ACHN (cell line): ENCODE results near the gene PLCXD1.
"Not testable (repeated sequence)": the region's sequence is repeated elsewhere in the genome, so short reads cannot be mapped to it uniquely, and the experiment has no call there.

Source experiments
- DNase-seq: peaks from one replicate; pipeline ENCODE4 v3.0.0-alpha.2; 2015
- in situ Hi-C: cut with HindIII; loops from 2 replicates; pipeline ENCODE4 v1.10.0; 2017; ENCODE audit warnings: low sequenced_read_pairs, low pct_ligation_motif_present, low pct_unique_long_range_greater_than_20kb

PLCXD1 gene

DNA sequence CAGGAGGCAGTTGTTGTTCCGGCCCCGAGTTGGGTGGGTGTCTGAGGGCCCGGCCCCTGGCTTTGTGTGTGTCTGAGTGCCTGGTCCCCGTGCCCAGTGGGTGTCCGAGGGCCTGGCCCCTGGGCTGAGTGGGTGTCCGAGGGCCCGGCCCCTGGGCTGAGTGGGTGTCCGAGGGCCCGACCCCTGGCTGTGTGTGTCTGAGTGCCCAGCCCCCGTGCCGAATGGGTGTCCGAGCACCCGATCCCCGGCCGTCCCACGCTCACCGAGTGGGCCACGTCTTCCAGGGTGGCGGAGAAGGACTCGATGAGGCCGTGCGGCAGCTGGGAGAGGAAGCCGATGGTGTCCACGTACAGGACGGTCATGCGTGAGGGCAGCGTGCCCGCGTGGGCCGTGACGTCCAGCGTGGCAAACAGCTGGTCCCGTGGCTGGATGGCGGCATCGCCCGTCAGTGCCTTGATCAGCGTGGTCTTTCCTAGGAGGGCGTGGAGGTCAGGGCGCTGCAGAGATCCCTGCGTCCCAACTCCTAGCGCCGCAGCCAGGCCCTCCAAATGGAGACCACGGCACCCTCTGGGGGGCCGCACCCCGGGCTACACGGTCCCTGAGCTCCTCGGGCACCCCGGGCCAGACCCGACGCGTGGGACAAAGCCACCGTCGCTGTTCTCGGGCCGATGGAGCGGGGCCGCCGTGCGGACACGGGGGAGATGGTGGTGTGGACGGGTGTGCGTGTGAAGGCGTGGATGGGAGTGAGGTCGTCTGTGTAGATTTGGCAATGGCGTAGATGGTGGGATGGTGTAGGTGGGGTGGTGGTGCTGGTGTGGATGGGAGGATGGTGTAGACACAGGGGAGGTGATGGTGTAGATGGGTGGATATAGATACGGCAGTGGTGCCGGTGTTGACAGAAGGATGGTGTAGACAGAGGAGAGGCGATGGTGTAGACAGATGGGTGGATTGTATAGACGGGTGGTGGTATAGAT, 30.3 kb downstream of the PLCXD1 start:
- in situ Hi-C loops: no loop called here
- DNase-seq: no peak

DNA sequence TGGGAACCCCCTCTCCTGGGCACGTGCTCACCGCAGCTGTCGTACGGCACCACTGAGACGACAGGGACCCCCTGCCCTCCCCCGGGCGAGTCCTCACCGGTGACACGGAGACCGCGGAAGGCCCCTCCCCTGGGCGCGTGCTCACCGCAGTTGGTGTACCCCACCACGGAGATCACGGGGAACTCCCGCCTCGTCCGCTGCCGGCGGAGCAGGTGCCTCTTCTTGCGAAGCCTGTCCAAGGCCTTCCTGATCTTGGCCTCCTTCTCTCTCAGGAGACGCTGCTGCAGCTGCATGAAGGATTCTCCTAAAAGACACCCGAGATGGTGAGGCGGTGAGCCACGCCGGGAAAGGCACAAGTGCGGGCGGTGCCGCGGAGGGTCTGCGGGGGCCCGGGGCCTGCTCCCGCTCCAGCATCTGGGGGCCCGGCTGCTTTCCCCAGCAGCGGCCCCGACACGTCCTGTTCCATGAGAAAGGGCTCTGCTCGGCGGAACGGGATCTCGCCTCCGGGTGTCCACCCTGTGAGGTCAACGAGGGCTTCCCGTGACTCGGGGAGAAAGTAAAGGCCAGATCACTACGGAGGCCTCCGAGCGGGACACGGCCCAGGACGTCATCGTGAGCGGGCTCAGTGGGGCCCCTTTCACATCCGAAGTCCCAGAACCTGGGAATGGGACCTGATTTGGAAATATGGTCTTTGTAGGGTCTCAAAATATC, 31.6 kb downstream of the PLCXD1 start:
- in situ Hi-C loops: no loop called here

GRCh38 chrX:313546-313945, 32.4 kb downstream of the PLCXD1 start:
- in situ Hi-C loops: no loop called here

More for the DNA sequence above, 31.6 kb downstream of the PLCXD1 start:
- DNase-seq: no peak

GRCh38 chrX:314049-314448, 32.9 kb downstream of the PLCXD1 start:
- DNase-seq: no peak
- in situ Hi-C loops: no loop called here

More at GRCh38 chrX:313546-313945, 32.4 kb downstream of the PLCXD1 start:
- no peak for DNase-seq

GRCh38 chrX:314781-315595, 33.8 kb downstream of the PLCXD1 start:
- DNase-seq: no peak
- in situ Hi-C loops: no loop called here

DNA sequence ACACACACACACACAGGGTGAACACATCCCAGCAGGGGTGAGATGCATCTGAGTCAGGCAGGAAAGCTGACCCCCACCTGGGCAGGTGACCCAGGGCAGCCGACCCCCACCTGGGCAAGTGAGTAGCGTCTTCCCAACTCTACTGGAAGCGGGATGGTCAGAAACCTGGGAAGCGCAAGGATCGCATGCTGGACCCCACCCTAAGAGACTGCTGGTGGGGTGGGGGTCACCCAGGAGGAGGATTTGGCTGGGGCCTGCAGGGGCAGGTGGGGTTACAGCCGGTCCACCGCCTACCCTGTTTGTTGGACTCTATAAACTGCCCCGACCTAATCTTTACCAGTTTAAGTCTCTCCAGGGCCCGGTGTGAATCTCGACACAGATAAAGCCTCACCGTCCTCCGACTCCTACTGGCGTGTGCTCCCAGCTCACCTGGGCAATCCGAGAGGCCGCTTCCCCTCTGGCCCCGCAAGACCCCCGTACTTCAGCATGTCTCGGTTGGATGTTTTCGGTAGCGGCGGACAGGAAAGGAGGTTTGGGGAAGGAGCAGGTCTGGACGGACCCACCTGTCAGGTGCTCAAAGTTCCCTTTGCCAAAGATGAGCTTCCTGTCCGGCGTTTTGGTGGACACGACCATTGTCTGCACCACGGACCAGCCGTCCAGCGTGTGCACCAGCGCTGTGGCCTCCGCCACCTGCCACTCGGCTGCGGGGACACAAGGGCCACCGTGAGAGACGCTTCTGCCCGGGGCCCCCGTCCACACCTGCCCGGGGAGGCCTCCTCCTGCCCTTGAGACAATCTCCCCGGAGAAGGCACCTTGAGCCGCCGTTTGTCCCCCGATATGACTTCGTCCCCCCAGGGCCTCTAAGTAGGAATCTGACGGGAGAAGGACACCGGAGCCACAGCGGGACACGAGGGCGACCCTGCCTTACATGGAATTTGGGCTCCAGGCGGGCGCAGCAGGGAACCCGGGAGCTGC, 35.5 kb downstream of the PLCXD1 start:
- no peak for DNase-seq
- in situ Hi-C loops: no loop called here

- in situ Hi-C loops: no loop called here
- DNase-seq: no peak
Observed at GRCh38 chrX:317424-318067, 36.4 kb downstream of the PLCXD1 start.

GRCh38 chrX:318068-318738, 37.0 kb downstream of the PLCXD1 start:
- in situ Hi-C loops: no loop called here
- peak; percentile 90 for DNase-seq

GRCh38 chrX:318739-319578, 37.8 kb downstream of the PLCXD1 start, which contains the start of gene GTPBP6:
Gene GTPBP6, minus strand, starts transcription at chrX:318796. Its CDS starts 9 bp downstream, at chrX:318787.
- DNase-seq: peak; percentile 89
- in situ Hi-C loops: no loop called here

DNA sequence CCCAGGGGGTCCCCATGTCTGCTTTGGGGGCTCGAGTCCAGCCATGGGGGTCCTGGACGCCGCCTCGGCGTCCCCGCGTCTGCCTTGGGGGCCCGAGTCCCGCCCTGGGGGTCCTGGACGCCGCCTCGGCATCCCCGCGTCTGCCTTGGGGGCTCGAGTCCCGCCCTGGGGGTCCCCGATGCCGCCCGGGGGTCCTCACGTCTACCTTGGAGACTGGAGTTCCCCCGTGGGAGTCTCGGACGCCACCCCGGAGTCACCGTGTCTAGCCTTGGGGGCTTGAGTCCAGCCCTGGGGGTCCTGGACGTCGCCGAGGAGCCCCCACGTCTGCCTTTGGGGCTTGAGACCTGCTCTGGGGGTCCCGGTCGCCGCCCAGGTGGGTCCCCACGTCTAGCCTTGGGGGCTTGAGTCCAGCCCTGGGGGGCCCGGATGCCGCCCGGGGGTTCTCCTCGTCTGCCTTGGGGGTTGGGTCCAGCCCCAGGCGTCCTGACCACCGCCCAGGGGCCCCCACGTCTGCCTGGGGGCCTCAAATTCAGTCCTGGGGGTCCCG, 38.5 kb downstream of the PLCXD1 start:
- in situ Hi-C loops: no loop called here
- DNase-seq: no peak

DNA sequence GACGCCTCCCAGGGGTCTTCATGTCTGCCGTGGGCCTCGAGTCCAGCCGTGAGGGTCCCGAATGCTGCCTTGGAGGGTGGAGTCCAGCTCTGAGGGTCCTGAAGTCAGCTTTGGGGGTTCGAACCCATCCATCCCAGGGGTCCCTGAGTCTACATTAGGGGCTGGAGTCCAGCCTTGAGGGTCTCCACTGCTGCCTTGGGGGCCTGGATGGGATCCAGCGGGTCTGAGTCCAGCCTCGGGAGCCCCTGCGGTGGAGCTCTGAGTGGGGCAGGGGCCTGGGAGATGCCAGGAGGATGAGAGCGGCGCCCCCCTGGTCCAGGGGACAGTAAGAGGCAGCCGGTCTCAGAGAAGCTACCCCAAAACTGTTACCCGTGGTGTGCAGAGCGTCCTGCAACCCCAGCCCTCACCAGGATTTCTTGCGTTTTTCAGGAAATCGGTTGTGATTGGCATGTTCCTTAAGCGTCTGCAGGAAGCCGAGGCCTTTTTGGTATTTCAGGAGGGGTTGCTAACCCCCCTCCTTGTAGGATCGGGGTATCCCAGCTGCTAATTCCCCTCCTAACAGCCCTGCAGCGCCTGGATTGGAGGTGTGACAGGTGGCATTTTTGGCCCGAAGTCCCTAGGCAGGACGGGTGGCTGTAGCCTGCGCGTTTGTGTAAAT, 39.1 kb downstream of the PLCXD1 start:
- in situ Hi-C loops: no loop called here
- no peak for DNase-seq

DNA sequence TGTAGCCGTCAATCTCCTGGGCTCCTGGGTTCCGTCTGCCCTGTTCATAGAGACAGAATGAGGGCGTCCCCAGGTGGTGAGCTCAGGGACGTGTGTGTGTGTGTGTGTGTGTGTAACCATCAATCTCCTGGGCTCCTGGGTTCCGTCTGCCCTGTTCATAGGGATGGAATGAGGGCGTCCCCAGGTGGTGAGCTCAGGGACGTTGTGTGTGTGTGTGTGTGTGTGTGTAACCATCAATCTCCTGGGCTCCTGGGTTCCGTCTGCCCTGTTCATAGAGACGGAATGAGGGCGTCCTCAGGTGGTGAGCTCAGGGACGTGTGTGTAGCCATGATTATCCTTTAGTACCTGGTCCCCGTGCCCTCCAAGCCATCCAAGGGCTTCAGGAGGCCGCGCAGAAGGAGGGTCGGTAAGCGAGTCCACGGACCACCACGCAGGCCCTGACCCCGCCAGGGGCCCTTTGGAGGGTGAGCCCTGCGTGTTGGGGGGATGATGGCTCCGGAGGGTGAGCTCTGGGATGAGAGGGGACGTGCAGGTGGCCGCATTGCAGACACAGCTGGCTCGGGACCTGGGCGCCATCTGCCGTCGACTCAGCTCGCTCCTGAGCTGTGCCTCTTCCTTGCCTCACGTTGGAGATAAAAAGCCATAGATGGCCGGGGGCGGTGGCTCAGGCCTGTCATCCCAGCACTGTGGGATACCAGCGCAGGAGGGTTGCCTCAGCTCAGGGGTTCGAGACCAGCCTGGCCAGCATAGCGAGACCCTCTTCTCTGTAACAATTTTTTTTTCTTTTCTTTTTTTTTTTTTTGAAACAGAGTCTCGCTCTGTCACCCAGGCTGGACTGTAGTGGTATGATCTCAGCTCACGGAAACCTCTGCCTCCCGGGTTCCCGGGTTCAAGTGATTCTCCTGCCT, 42.8 kb downstream of the PLCXD1 start:
- in situ Hi-C loops: no loop called here
- peak; percentile 33 for DNase-seq

DNA sequence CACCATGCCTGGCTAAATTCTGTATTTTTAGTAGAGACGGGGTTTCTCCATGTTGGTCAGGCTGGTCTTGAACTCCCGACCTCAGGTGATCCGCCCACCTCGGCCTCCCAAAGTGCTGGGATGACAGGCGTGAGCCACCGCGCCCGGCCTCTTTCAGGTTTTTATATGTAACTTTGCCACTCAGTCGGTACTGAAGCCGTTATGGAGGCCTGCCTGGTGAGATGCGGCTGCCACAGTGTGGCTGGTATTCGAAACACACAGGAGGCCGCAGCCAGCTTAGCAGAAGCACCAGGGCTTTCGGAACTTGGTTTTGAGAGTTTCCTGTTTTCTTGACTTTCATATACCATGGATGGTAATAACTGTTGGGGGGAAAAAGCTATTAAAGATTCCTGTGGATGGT, 43.5 kb downstream of the PLCXD1 start:
- in situ Hi-C loops, DNase-seq: not testable (repeated sequence)

DNA sequence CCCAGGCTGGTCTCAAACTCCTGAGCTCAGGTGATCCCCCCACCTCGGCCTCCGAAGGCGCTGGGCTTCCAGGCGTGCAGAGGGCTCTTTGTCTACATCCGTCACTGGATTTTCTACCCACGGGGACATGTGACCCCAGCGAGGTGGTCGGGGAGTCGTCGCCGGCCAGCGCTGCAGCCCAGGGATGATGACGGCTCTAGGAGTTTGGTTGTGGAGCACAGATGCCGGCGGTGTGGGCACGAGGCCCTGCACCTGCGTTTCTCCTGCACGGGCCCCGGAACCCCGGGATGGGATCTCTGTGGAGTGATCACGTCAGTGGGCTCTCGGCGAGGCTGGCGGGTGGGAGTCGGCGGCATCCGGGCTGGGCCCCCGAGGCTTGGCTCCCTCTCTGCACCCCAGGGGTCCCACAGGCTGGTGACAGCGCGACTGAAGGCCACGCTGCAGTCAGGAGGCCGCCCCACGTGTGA, 46.5 kb downstream of the PLCXD1 start:
- in situ Hi-C loops: no loop called here
- no peak for DNase-seq
